Muscle layer of duodenum (tissue), 2 donors: ENCODE results near the gene MAOA.

Experiments
- H3K27ac ChIP-seq: one replicate; pipeline ENCODE4 v1.7.0; 2013; ENCODE audit warnings: mild to moderate bottlenecking, low read length
- H3K27me3 ChIP-seq: one replicate; pipeline ENCODE4 v1.7.0; 2013; ENCODE audit warnings: low read depth, mild to moderate bottlenecking, control low read depth, low read length
- H3K36me3 ChIP-seq, 2 donors: one replicate each; pipeline ENCODE4 v1.7.0; 2013; ENCODE audit warnings: low read length in 2 of 2, control low read depth in 1 of 2, mild to moderate bottlenecking in 1 of 2; ENCODE audit not compliant: insufficient read depth in 2 of 2, control insufficient read depth in 1 of 2
- H3K4me1 ChIP-seq, 2 donors: one replicate each; pipeline ENCODE4 v1.7.0; 2013; ENCODE audit warnings: low read length in 2 of 2, mild to moderate bottlenecking in 2 of 2, control low read depth in 1 of 2, moderate library complexity in 1 of 2; ENCODE audit not compliant: insufficient read depth in 2 of 2, control insufficient read depth in 1 of 2
- H3K4me3 ChIP-seq, 2 donors: one replicate each; pipeline ENCODE4 v1.7.0; 2013; ENCODE audit warnings: low read length in 2 of 2, low read depth in 1 of 2, mild to moderate bottlenecking in 1 of 2
- H3K9me3 ChIP-seq, 2 donors: one replicate each; pipeline ENCODE4 v1.7.0; 2013; ENCODE audit warnings: low read length in 2 of 2, control low read depth in 1 of 2, mild to moderate bottlenecking in 1 of 2; ENCODE audit not compliant: control insufficient read depth in 1 of 2
- donor health status: healthy.

MAOA gene

GRCh38 chrX:43641691-43642090, 14.4 kb upstream of the MAOA start:
- no peaks in the 10 kb centered on the region for H3K9me3 ChIP-seq
- H3K27me3 ChIP-seq: no peaks in the 10 kb centered on the region
- H3K27ac ChIP-seq: no peak overlapping the region

GRCh38 chrX:43643201-43643600, 12.9 kb upstream of the MAOA start:
- H3K4me1 ChIP-seq: peaks cover 3 to 7% of the 10 kb centered on the region in 2 donors

More at GRCh38 chrX:43641691-43642090, 14.4 kb upstream of the MAOA start:
- peaks cover 3 to 7% of the 10 kb centered on the region in 2 donors for H3K4me1 ChIP-seq
- H3K4me3 ChIP-seq: no peak overlapping the region
- H3K36me3 ChIP-seq: no peaks in the 10 kb centered on the region

GRCh38 chrX:43643662-43644061, 12.4 kb upstream of the MAOA start:
- no peaks in the 10 kb centered on the region for H3K9me3 ChIP-seq
- no peaks in the 10 kb centered on the region for H3K27me3 ChIP-seq
- peaks cover 3 to 7% of the 10 kb centered on the region in 2 donors for H3K4me1 ChIP-seq
- no peak overlapping the region for H3K4me3 ChIP-seq
- H3K36me3 ChIP-seq: no peaks in the 10 kb centered on the region
- peak overlapping the region; percentile 8 for H3K27ac ChIP-seq

More at GRCh38 chrX:43643201-43643600, 12.9 kb upstream of the MAOA start:
- H3K27me3 ChIP-seq: no peaks in the 10 kb centered on the region
- H3K36me3 ChIP-seq: no peaks in the 10 kb centered on the region
- peak overlapping the region; percentile 8 for H3K27ac ChIP-seq
- no peaks in the 10 kb centered on the region for H3K9me3 ChIP-seq
- H3K4me3 ChIP-seq: no peak overlapping the region

- no peaks in the 10 kb centered on the region for H3K9me3 ChIP-seq
- H3K36me3 ChIP-seq: no peaks in the 10 kb centered on the region
- no peak overlapping the region for H3K27ac ChIP-seq
These were observed 11.9 kb upstream of the MAOA start for GRCh38 chrX:43644124-43644701.

GRCh38 chrX:43646800-43647199, 9.3 kb upstream of the MAOA start:
- H3K4me1 ChIP-seq: peaks cover 3 to 7% of the 10 kb centered on the region in 2 donors
- no peak overlapping the region for H3K27ac ChIP-seq
- H3K27me3 ChIP-seq: no peaks in the 10 kb centered on the region
- H3K9me3 ChIP-seq: no peaks in the 10 kb centered on the region
- no peak overlapping the region for H3K4me3 ChIP-seq
- no peaks in the 10 kb centered on the region for H3K36me3 ChIP-seq

More at GRCh38 chrX:43644124-43644701, 11.9 kb upstream of the MAOA start:
- Histone ChIP-seq H3K4me1 (peaks cover 3 to 7% of the 10 kb centered on the region in 2 donors), H3K4me3 (no peak overlapping the region), H3K27me3 (no peaks in the 10 kb centered on the region)

- peak overlapping the region in 1 of 2 donors; percentile 70 for H3K4me3 ChIP-seq
- no peaks in the 10 kb centered on the region for H3K36me3 ChIP-seq
- H3K4me1 ChIP-seq: no peaks in the 10 kb centered on the region
- H3K27ac ChIP-seq: no peak overlapping the region
- no peaks in the 10 kb centered on the region for H3K27me3 ChIP-seq
- H3K9me3 ChIP-seq: no peaks in the 10 kb centered on the region
These were observed 1.5 kb upstream of the MAOA start for GRCh38 chrX:43654431-43655150.

- H3K4me3 ChIP-seq: peak overlapping the region; percentile 68 to 70
These were observed 721 bp upstream of the MAOA start for GRCh38 chrX:43655151-43656004.

GRCh38 chrX:43657671-43658070, 1.6 kb downstream of the MAOA start:
- H3K4me3 ChIP-seq: peak overlapping the region; percentile 58 to 60
- H3K27me3 ChIP-seq: no peaks in the 10 kb centered on the region
- H3K27ac ChIP-seq: peak overlapping the region; percentile 67

More at GRCh38 chrX:43655151-43656004, 721 bp upstream of the MAOA start:
- H3K9me3 ChIP-seq: no peaks in the 10 kb centered on the region
- no peaks in the 10 kb centered on the region for H3K36me3 ChIP-seq
- H3K4me1 ChIP-seq: no peaks in the 10 kb centered on the region
- H3K27me3 ChIP-seq: no peaks in the 10 kb centered on the region
- peak overlapping the region; percentile 90 for H3K27ac ChIP-seq

GRCh38 chrX:43661521-43662240, 5.6 kb downstream of the MAOA start:
- Histone ChIP-seq H3K4me1 (peaks cover 0 to 6% of the 10 kb centered on the region in 2 donors), H3K4me3 (peak overlapping the region in 1 of 2 donors; percentile 7), H3K36me3 (no peaks in the 10 kb centered on the region), H3K9me3 (no peaks in the 10 kb centered on the region), H3K27ac (peak overlapping the region; percentile 79), H3K27me3 (no peaks in the 10 kb centered on the region)

More at GRCh38 chrX:43657671-43658070, 1.6 kb downstream of the MAOA start:
- H3K36me3 ChIP-seq: no peaks in the 10 kb centered on the region
- peaks cover 0 to 3% of the 10 kb centered on the region in 2 donors for H3K4me1 ChIP-seq
- no peaks in the 10 kb centered on the region for H3K9me3 ChIP-seq

- Histone ChIP-seq H3K36me3 (no peaks in the 10 kb centered on the region), H3K9me3 (no peaks in the 10 kb centered on the region), H3K27me3 (no peaks in the 10 kb centered on the region), H3K27ac (no peak overlapping the region), H3K4me3 (no peak overlapping the region), H3K4me1 (peaks cover 0 to 6% of the 10 kb centered on the region in 2 donors)
These were observed 7.1 kb downstream of the MAOA start for GRCh38 chrX:43663173-43663572.
